ENCODE measurements around the gene HLX.

- TF ChIP-seq EZH2 (IDR thresholded peaks at IDR 0.05; ENCODE audit: borderline replicate concordance, low read length) (no peak), CTCF (conservative IDR thresholded peaks at IDR 0.05 in 1 of 2, IDR thresholded peaks at IDR 0.05 in 1 of 2; ENCODE audit: extremely low read depth in 1 of 2, insufficient read depth in 1 of 2, low read depth in 1 of 2, low read length in 2 of 2) (no peak)
These were observed 36.7 kb downstream of the HLX start for GRCh38 chr1:220915954-220916353.
